Measurements from ENCODE around the gene CCR6.
"Not testable (repeated sequence)": the region's sequence is repeated elsewhere in the genome, so short reads cannot be mapped to it uniquely, and the experiment has no call there.

DNA sequence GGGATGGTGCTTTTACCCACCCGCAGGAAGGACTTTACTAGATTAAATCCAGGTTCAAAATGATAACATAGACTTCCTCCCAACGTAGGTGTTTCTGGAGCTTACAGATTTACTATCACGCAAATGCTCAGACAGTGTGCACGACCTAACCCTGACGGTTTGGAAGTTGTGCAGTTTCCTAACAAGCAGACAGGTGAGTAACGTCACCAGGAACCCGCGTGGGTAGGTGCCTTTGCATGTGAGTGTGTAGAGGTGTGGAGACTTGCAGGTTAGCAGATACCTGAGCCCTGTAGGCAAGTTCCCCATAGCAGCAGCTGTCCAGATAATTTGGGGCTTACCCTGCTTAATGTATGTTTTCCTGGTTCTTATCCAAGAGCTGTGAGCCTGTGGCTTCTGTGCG lies 64.4 kb downstream of the CCR6 start:
- TF ChIP-seq, protein P1, sequence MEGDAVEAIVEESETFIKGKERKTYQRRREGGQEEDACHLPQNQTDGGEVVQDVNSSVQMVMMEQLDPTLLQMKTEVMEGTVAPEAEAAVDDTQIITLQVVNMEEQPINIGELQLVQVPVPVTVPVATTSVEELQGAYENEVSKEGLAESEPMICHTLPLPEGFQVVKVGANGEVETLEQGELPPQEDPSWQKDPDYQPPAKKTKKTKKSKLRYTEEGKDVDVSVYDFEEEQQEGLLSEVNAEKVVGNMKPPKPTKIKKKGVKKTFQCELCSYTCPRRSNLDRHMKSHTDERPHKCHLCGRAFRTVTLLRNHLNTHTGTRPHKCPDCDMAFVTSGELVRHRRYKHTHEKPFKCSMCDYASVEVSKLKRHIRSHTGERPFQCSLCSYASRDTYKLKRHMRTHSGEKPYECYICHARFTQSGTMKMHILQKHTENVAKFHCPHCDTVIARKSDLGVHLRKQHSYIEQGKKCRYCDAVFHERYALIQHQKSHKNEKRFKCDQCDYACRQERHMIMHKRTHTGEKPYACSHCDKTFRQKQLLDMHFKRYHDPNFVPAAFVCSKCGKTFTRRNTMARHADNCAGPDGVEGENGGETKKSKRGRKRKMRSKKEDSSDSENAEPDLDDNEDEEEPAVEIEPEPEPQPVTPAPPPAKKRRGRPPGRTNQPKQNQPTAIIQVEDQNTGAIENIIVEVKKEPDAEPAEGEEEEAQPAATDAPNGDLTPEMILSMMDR (IDR thresholded peaks at IDR 0.05) = not testable (repeated sequence)
- TF ChIP-seq POLR2AphosphoS5, POLR2A, EP300 (IDR thresholded peaks at IDR 0.05): not testable (repeated sequence)

All from sigmoid colon (tissue), 4 donors.